Astrocyte (in vitro differentiated cells and primary cell): ENCODE measurements around the gene THTPA. TPM values are rescaled to one million over a fixed set of nuclear protein-coding genes. Genes with fewer than 3 reads are reported as not detected.

ENCODE experiments used
- DNase-seq: peaks from one replicate; pipeline ENCODE4 v3.0.0-alpha.2; 2010; ENCODE audit warnings: low read depth
- FAIRE-seq: peaks from 2 replicates; lab custom pipeline; 2011; peaks lifted over from hg19 to GRCh38; lab: Jason Lieb, UNC
- H2AFZ ChIP-seq: 2 replicates; pipeline ENCODE4 v1.6.0; 2012; ENCODE audit warnings: low read depth, low read length, inconsistent platforms
- H3K27ac ChIP-seq: 2 replicates; pipeline ENCODE4 v1.5.1; 2011; ENCODE audit warnings: low read depth, low read length, inconsistent platforms
- H3K27me3 ChIP-seq: 2 replicates; pipeline ENCODE4 v1.6.0; 2011; ENCODE audit warnings: low read length, inconsistent platforms; ENCODE audit not compliant: insufficient read depth
- H3K36me3 ChIP-seq: 2 replicates; pipeline ENCODE4 v1.5.1; 2011; ENCODE audit warnings: low read length, inconsistent platforms; ENCODE audit not compliant: insufficient read depth
- H3K4me1 ChIP-seq: 2 replicates; pipeline ENCODE4 v1.5.1; 2011; ENCODE audit warnings: low read length, inconsistent platforms; ENCODE audit not compliant: insufficient read depth
- H3K4me2 ChIP-seq: 2 replicates; pipeline ENCODE4 v1.6.0; 2012; ENCODE audit warnings: low read length, inconsistent platforms
- H3K4me3 ChIP-seq: 2 replicates; pipeline ENCODE4 v1.5.1; 2011; ENCODE audit warnings: low read depth, mild to moderate bottlenecking, low read length, inconsistent platforms; ENCODE audit not compliant: insufficient read depth
- H3K79me2 ChIP-seq: 2 replicates; pipeline ENCODE4 v1.6.0; 2012; ENCODE audit warnings: mild to moderate bottlenecking, low read length, inconsistent platforms; ENCODE audit not compliant: insufficient read depth
- H3K9ac ChIP-seq: 2 replicates; pipeline ENCODE4 v1.6.0; 2012; ENCODE audit warnings: mild to moderate bottlenecking, low read length, inconsistent platforms
- H3K9me3 ChIP-seq: 2 replicates; pipeline ENCODE4 v1.5.1; 2012; ENCODE audit warnings: low read depth, mild to moderate bottlenecking, low read length, inconsistent platforms; ENCODE audit not compliant: insufficient read depth
- H4K20me1 ChIP-seq: 2 replicates; pipeline ENCODE4 v1.6.0; 2012; ENCODE audit warnings: low read length, inconsistent platforms; ENCODE audit not compliant: insufficient read depth
- H3K27ac Mint-ChIP-seq: one replicate; pipeline ENCODE4 v1.8.0; 2021; ENCODE audit warnings: mild to moderate bottlenecking, mixed read lengths; ENCODE audit not compliant: unreplicated experiment
- H3K27me3 Mint-ChIP-seq: one replicate; pipeline ENCODE4 v1.8.0; 2021; ENCODE audit warnings: low read depth, mixed read lengths; ENCODE audit not compliant: unreplicated experiment
- H3K36me3 Mint-ChIP-seq: one replicate; pipeline ENCODE4 v1.8.0; 2021; ENCODE audit warnings: low read depth, mixed read lengths; ENCODE audit not compliant: unreplicated experiment
- H3K4me1 Mint-ChIP-seq: one replicate; pipeline ENCODE4 v1.8.0; 2021; ENCODE audit warnings: low read depth, mixed read lengths; ENCODE audit not compliant: unreplicated experiment
- H3K4me3 Mint-ChIP-seq: one replicate; pipeline ENCODE4 v1.8.0; 2021; ENCODE audit warnings: mild to moderate bottlenecking, moderate library complexity, mixed read lengths; ENCODE audit not compliant: unreplicated experiment
- H3K9me3 Mint-ChIP-seq: one replicate; pipeline ENCODE4 v1.8.0; 2021; ENCODE audit warnings: mild to moderate bottlenecking, mixed read lengths; ENCODE audit not compliant: unreplicated experiment
- CTCF ChIP-seq: IDR thresholded peaks from 2 replicates; pipeline ENCODE4 v1.5.1; 2011; ENCODE audit warnings: low read depth, mild to moderate bottlenecking, inconsistent platforms, low read length, moderate library complexity; ENCODE audit not compliant: insufficient read depth
- EZH2 ChIP-seq: IDR thresholded peaks from 2 replicates; pipeline ENCODE4 v1.6.1; 2012; ENCODE audit warnings: mild to moderate bottlenecking, low read length, inconsistent platforms; ENCODE audit not compliant: insufficient read depth
- total RNA-seq: library from RNA; stranded (reverse); gene quantifications from 2 replicates; pipeline ENCODE4 v1.2.1, GENCODE V29; 2021

The THTPA gene
- total RNA-seq, 1 donor from 2014 or later = 8.1 TPM

GRCh38 chr14:23537351-23538049, 18.6 kb upstream of the THTPA start:
- H3K36me3 Mint-ChIP-seq = peaks cover 12% of the 10 kb centered on the region
- Histone ChIP-seq H3K36me3 (no peaks in the 10 kb centered on the region), H3K4me1 (peaks cover 3% of the 10 kb centered on the region), H4K20me1 (no peaks in the 10 kb centered on the region), H3K27me3 (no peaks in the 10 kb centered on the region), H3K4me2 (no peak overlapping the region), H3K79me2 (no peaks in the 10 kb centered on the region), H3K9me3 (no peaks in the 10 kb centered on the region), H3K9ac (no peak overlapping the region), H2AFZ (no peak overlapping the region), H3K4me3 (no peak overlapping the region), H3K27ac (no peak overlapping the region)
- TF ChIP-seq EZH2 = no peak
- TF ChIP-seq CTCF = no peak
- no peak for FAIRE-seq
- DNase-seq = no peak
- peaks cover 24% of the 10 kb centered on the region for H3K4me1 Mint-ChIP-seq
- no peaks in the 10 kb centered on the region for H3K9me3 Mint-ChIP-seq
- peak overlapping the region; percentile 22 for H3K4me3 Mint-ChIP-seq
- no peak overlapping the region for H3K27ac Mint-ChIP-seq
- H3K27me3 Mint-ChIP-seq = no peaks in the 10 kb centered on the region

DNA sequence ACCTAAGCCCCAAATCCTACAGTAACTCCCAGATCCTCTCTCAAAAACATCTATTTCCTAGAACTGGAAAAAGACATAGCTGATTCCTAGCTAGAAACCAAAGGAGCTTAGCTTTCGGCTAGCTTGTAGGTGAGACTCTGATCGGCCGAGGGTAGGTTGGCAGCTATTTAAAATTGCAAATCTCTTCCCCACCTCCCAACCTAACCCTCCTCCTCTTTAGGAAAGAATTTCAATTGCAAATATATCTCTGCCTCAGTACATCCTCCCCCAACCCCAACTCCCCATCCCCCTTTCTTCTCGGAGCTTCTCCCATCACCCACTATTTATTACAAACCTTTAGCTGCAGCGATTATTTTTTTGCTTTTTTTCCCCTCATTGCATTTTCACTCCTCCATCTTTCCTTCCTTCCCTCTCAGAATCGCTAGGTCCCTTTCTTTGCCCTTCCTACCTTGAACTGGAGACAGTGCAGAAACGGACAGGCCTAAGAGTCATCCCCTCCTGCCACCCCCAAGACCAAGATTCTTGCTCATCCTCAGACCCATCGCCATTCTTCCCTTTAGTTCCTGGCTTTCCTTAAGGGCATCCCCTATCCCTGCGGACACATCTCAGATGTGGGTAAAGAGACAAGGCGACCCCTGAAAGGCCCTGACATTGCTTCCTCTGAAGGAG, 17.9 kb upstream of the THTPA start:
- H3K4me1 ChIP-seq = peaks cover 3% of the 10 kb centered on the region
- no peaks in the 10 kb centered on the region for H3K79me2 ChIP-seq
- peak overlapping the region; percentile 73 for H3K27ac Mint-ChIP-seq
- no peaks in the 10 kb centered on the region for H3K27me3 ChIP-seq
- no peaks in the 10 kb centered on the region for H3K27me3 Mint-ChIP-seq
- no peak overlapping the region for H3K4me2 ChIP-seq
- H3K36me3 ChIP-seq = no peaks in the 10 kb centered on the region
- H3K36me3 Mint-ChIP-seq = peaks cover 9% of the 10 kb centered on the region
- H3K4me3 Mint-ChIP-seq = peak overlapping the region; percentile 22
- H3K9me3 Mint-ChIP-seq = no peaks in the 10 kb centered on the region
- FAIRE-seq = no peak
- H2AFZ ChIP-seq = no peak overlapping the region
- H3K9me3 ChIP-seq = no peaks in the 10 kb centered on the region
- no peak for DNase-seq
- no peak overlapping the region for H3K9ac ChIP-seq
- peaks cover 24% of the 10 kb centered on the region for H3K4me1 Mint-ChIP-seq
- TF ChIP-seq EZH2 (no peak), CTCF (no peak)
- H3K27ac ChIP-seq = no peak overlapping the region
- H3K4me3 ChIP-seq = no peak overlapping the region
- H4K20me1 ChIP-seq = no peaks in the 10 kb centered on the region

DNA sequence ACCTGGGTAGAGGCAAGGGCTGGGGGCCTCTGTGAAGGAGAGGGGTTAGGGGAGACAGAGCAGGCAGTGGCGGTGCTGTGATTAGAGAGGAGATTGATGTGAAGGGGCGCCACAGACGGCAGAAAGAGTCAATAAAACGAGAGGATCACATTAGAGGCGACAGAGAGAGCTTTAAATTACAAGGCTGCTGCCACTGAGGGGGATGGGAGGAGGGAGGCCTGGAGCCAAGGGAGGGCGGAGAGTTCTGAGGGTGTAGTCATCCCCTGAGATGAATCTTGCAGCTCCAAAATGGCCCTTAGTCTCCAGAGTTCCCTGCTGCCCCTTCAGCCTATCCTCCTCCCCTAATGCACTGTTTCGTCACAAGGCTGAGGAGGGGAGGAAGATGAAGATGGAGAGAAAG, 17.3 kb upstream of the THTPA start:
- Histone ChIP-seq H3K27me3 (no peaks in the 10 kb centered on the region), H3K9ac (no peak overlapping the region), H3K27ac (no peak overlapping the region), H3K79me2 (no peaks in the 10 kb centered on the region), H3K4me2 (no peak overlapping the region), H4K20me1 (no peaks in the 10 kb centered on the region), H3K4me3 (no peak overlapping the region), H2AFZ (no peak overlapping the region), H3K9me3 (no peaks in the 10 kb centered on the region), H3K4me1 (peaks cover 3% of the 10 kb centered on the region), H3K36me3 (no peaks in the 10 kb centered on the region)
- peak overlapping the region; percentile 73 for H3K27ac Mint-ChIP-seq
- no peaks in the 10 kb centered on the region for H3K27me3 Mint-ChIP-seq
- no peak for FAIRE-seq
- no peak for TF ChIP-seq CTCF
- peaks cover 5% of the 10 kb centered on the region for H3K36me3 Mint-ChIP-seq
- H3K4me1 Mint-ChIP-seq = peaks cover 24% of the 10 kb centered on the region
- no peak for DNase-seq
- H3K4me3 Mint-ChIP-seq = peak overlapping the region; percentile 43
- H3K9me3 Mint-ChIP-seq = no peaks in the 10 kb centered on the region
